Ramos (cell line): Measurements from ENCODE around the gene EGR2.
"Not testable (repeated sequence)": the region's sequence is repeated elsewhere in the genome, so short reads cannot be mapped to it uniquely, and the experiment has no call there.

Source experiments
- in situ Hi-C: fragments of 300-500 bp; cut with MboI; formaldehyde crosslinking; loops from one replicate; pipeline ENCODE4 v1.14.3; 2022; ENCODE audit warnings: low sequenced_read_pairs; ENCODE audit not compliant: unreplicated experiment

Gene EGR2

DNA sequence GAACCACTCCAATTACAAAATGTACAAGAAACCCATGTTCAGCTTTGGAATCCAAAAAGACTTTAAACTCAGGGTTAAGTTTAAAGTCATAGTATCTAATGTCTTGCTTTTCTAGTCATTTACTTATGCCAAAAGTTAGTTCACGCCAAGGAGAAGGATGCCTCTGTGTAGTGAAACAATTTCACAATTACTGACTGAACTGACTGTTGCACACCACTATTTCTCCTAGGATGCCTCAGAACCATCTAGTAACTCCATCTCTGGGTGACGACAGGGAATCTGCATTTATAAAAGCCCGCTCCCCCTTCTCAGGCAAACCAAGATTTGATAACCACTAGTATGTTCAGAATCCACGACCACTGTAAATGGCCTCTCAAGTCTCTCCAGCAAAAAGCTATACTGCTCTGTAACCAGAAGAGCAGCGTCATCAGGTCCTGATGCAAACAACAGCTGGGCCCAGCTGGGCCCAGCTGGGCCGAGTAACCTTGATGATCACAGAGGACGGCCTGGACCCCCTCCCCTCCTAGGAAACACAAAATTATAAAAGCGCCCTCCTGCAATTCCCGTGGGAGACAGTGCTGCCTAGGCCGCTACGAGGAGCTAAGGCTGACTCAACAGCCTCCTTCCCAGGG, 12.3 kb downstream of the EGR2 start:
- in situ Hi-C loops, result no loop called here

DNA sequence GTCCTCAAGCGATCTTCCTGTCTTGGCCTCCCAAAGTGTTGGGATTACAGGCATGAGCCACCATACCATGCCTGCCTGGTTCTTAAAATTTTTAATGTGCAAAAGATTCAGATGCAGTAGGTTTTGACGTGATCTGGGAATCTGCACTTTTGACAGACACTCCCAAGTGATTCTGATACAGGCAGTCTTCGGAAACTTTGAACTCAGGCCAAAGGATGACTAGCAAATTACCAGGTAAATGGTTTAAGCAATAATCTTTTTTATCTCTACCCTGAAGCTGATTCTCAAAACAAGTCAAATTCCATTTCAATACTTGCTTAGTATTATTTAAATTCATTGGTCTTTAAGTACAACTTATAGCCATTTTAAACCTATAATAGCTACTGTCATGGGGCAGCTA, 14.3 kb downstream of the EGR2 start:
- in situ Hi-C loops, result no loop called here

DNA sequence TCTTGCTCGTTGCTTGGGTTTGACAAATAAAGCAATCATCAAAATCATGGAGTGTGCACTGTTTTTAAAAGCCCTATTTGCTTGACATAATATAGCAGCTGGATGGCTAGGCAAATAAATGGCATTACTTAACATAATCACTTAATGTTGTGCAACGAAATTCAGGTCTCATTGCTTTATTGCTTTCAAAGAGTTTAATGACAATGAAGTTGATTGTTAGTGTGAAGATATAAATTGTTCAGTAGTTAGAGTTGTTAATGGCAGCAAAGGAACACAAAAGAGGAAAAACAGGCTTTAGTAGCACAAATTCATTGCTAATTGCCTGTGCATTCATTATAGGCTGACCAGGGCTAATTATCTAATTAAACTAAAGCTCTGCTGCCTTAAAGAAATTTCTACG, 19.3 kb downstream of the EGR2 start:
- in situ Hi-C loops, result no loop called here

DNA sequence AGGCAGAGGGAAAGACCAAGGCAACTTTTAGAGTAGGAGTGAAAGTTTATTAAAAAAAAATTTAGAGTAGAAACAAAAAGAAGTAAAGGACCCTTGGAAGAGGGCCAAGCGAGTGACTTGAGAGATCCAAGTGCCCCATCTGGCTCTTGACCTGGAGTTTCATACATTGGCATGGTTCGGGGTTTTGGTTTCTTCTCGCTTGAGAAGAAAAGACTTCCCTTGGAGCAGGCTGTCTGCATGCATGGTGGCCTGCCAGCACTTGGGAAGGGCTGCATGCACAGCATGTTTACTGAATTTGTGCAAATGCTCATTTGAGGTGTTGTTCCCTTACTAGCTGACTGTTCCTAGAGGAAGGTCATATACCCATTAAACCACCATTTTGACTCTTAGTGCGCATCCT, 20.4 kb downstream of the EGR2 start:
- in situ Hi-C loops, result no loop called here

DNA sequence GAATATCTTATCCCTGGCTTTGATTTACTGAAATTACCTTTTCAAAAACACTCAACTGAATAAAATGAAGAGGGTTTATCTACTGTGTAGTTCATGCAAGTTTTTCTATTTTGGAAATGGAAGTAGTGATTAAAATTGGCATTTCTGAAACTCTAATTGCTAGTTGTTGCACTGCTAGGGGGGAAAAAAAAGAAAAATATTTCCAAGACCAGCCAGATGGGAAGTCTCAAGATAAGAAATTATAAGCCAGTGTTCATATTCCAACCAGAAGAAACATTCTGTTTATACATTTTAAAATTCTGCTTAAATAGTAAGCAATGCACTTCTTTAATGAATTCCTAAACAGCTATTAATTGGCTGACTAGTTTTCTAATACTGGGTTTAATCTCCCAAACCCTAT, 21.1 kb downstream of the EGR2 start:
- in situ Hi-C loops, result no loop called here

DNA sequence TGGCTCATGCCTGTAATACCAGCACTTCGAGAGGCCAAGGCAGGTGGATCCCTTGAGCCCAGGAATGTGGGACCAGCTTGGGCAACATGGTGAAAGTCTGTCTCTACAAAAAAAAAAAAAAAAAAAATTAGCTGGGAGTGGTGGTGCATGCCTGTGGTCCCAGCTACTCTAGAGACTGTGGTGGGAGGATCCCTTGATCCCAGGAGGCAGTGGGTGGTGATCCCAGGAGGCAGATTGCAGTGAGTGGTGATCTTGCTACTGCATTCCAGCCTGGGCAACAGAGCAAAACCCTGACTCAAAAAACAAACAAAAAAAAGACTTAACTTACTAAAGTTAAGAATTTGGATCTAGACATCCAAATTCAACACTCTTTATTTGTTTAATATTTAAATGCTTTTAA, 21.9 kb downstream of the EGR2 start:
- in situ Hi-C loops, result no loop called here

DNA sequence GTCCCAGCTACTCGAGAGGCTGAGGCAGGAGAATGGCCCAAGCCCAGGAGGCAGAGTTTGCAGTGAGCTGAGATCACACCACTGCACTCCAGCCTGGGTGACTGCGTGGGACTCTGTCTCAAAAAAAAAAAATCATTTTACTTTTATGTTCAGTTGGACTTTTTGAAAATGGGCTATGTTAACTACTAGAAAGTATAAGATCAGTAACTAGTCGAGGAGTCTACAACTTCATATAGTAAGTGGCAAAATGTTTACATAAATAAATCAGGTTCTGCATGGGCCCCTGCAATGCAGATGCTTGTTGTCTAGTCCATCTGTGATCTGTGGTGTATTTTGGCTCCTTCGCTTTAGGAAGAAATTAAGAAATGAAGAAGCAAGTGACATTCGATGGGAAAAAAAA, 23.9 kb downstream of the EGR2 start:
- in situ Hi-C loops, result no loop called here

DNA sequence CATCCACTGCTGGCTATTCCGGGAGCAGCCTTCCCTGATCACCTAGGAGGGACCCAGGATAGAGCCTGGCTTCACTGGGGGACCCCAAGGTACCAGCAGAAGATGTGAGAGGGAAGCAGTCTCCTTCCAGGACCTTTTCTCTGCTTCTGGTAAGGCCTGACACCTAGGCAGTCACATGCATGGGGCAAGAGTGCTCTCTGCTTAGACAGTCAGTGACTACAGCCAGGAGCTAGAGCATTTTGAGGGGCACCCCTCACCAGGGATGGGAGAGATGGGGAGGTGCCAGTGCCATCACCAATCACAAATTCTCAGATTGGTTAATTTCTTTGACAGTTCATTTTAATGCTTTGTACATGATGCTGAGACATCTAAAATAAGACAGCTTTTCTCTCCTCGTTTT, 25.6 kb downstream of the EGR2 start:
- in situ Hi-C loops, result no loop called here

DNA sequence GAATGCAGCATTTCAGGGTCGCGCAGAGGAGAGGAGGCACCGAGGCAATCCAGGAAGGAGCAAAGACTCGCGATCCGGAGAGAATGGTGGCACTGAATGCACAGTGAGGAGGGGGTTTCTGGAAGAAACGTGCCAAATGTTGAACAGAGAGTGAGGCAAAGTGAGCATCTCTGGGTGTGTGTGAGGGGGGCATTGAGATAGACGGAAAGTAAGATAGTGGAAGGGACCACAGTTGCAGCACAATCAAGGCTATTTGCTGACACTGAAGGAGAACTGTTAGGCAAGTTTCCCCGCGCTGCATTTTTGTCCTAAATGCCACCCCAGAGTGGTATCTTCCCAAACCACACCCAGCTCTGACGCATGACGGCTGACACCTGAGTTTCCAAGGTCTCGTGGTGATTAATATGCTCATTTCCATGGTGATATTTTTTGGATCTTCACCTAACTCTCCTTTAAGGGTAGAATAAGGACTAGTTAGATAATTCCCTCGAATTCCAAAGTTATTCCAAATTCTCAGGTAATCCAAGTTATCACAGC, 26.1 kb downstream of the EGR2 start:
- in situ Hi-C loops, result no loop called here

DNA sequence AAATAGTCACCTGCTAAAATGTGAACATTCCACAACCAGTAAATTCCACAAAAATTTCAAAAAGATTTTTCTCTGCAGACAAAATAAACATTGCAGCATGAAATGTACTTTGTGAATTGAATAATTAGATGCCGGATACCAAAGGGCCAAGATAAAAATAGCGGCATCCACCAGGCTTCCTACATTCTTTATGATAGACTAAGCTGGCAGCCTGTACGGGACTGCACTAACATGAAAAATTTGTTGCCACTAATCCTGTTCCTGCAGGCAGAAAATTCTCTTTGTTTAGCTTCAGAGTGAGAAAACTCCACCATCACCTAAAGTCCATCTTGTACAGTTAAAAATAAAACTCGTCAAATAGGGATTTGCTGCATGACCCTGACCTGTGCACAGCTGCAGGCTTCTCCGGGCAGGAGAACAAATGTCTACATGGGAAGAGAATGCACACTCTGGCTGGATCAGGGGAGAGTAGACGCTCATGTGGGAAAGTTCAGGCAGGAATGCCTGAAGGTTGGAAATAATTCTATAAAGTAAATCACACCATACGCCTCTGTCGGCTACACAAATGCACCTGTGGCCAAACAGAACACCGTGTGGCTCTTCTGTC, 27.2 kb downstream of the EGR2 start:
- in situ Hi-C loops, result no loop called here

DNA sequence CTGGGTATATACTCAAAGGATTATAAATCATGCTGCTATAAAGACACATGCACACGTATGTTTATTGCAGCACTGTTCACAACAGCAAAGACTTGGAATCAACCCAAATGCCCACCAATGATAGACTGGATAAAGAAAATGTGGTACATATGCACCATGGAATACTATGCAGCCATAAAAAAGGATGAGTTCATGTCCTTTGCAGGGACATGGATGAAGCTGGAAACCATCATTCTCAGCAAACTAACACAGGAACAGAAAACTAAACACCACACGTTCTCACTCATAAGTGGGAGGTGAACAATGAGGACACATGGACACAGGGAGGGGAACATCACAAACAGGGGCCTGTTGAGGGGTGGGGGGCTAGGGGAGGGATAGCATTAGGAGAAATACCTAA, 27.9 kb downstream of the EGR2 start:
- in situ Hi-C loops, result not testable (repeated sequence)

DNA sequence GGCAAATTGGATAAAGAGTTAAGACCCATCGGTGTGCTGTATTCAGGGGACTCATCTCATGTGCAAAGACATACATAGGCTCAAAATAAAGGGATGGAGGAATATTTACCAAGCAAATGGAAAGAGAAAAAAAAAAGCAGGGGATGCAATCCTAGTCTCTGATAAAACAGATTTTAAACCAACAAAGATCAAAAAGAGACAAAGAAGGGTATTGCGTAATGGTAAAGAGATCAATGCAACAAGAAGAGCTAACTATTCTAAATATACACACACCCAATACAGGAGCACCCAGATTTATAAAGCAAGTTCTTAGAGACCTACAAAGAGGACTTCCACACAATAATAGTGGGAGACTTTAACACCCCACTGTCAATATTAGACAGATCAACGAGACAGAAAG, 31.6 kb downstream of the EGR2 start:
- in situ Hi-C loops, result not testable (repeated sequence)

DNA sequence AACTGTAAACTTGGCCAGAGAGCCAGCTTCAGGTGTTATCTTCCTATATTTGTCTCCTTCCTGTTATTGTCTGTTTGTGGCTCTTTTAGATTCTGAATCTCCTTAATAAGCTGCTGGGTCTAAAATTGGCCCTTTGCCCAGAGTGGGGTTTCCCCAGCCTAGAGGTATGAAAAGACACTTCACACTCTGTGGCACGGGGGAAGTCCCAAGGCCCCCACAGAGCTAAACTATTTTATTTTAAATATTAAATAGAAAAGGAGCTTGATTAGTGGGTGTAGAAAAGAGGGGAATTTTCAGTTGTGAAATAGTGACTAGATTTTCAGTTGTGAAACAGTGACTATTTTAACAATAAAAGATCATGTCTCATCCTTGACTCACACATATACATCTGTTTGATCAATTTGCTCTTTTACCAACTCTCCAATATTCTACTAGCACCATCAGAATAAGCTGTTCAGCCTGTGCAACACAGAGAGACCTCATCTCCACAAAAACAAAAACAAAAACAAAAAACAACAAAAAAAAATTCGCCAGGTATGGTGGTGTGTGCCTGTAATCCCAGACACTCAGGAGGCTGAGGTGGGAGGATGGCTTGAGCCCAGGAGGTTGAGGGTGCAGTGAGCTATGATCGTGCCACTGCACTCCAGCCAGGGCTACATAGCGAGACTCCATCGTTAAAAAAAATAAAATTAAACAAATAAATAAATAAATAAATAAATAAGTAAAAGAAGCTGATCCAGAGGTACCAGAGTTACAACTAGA, 36.5 kb downstream of the EGR2 start:
- in situ Hi-C loops, result no loop called here

DNA sequence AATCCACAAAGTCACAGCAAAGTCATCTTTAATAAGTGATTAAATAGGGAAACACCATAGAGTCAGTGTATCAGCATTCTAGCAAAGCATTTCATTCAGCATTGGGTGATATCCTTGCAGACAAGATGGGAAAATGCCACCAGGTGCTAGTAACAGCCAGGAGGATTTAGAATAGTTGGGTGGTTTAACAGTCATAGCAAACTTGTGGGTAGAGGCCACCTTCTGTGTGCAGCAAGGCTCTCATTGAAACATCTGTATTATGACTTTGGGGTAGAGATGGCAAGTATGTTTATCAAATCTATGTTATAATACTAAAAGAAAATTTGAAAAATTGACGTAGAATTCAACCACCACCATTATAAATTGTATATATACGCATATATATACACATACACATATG, 38.0 kb downstream of the EGR2 start:
- in situ Hi-C loops, result no loop called here

DNA sequence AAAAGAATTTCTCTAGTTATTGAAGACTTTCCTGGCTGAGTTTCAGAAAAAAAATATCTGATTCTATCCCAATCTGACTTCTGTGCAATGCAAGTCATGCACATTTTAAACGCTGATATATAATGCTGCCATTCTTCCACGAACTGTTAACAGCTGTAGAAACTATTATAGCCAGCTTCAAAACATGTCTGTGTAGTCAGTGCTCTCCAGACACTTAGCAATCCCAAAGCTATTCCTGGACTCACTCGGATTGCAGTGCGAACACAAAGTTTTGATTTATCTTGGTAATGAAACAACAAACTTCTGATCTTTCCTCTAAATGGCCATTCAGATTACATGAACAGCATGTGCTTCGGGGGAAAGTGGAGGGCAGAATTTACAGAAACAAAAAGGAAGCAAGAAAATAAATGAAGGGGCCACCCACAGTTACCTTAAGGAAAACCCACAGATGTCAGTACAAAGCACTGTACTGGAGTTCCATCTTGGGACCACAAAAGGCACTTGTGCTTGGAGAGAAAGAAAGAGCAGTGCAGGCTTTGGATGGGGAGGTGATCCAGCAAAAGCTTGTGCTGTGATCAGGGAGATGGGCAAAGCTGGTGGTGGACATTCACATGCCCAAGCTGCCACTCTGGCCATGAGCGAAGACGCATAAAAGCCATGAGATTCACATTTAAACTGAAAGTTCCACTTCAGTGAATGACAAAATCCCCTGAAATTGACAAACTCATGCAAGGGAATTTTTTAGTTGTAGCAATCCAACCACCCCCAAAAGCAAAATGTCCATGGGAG, 43.8 kb downstream of the EGR2 start:
- in situ Hi-C loops, result no loop called here

DNA sequence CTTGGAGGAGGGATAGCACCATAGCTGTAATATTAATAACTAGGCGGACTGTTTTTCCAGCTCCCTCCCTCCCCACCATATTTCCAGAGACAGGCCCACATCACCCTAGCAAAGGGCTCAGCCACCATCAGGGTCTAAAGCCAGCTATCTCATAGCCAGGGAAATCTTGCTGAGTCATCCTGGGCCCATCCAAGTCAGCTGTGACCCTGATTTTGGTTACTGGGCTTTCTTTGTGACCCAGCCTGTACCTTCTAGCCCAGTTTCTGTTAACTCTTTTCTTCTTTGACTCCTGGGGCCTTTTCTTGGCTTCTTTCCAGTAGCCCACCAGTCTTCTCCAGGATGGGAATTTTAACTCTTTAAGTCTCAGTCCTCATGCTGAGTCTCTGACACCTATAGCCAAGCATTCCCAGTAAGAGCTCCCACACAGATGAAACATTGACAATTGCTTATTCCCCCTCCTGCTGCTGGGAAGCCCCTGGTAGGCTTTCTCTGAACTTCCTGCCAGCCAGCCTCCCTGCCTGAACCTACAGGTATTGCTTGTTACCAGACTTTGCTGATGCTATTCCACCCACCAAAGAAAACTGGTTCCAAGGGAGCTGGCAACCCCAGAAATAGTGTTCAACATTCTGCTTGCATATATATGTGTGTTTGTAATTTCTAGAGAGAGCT, 46.5 kb downstream of the EGR2 start:
- in situ Hi-C loops, result no loop called here

DNA sequence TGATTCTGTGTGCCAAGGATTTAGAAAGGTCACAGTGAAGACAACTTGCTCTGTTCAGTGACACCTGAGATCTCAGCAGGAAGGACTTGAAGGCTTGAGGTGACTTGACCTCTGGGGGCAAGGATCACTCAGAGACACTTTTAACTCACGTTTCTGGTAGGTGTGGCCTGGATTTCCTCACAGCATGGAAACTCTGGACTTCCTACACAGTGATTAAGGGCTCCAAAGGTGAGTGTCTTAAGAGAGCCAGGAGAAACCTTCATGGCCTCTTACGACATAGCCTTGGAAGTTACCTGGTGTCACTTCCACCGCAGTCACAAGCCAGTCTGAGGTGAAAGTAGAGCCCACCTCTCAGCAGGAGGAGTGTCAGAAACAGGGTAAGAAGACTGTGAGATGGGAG, 49.8 kb downstream of the EGR2 start:
- in situ Hi-C loops, result no loop called here

DNA sequence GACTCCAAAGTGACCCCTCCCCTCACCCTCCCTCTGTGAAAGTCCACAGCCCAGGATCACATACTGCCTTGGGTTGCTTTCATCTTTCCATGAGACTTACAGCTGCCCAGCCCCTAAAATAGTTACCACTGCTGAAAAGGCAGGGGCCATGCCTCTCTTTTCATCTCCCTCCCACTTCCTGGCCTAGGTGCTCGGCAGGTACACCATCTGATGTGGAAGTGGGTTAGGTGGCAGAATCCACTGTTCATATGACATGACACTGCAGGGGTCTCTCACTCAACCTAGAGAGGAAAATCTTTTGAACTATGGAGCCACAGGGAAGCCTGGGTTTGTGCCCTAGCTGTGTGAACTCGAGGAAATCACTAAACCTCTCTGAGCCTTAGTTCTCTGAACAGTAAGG, 50.4 kb downstream of the EGR2 start:
- in situ Hi-C loops, result no loop called here

DNA sequence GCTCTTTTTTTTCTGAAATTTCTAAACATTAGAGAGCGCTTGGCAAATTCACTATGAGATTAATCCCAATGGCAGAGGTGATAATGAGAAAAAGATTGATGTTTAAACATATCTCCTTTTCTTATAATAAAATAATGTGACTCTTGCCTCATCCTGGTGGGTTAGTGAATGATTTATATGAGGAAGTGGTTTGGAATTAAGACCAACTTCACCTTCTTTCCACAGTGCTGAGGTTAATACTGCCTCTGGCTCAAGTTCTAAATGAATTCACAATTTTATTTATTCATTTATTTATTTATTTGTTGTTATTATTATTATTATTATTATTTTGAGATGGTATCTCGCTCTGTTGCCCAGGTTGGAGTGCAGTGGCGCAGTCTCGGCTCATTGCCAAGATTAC, 52.2 kb downstream of the EGR2 start:
- in situ Hi-C loops, result no loop called here

DNA sequence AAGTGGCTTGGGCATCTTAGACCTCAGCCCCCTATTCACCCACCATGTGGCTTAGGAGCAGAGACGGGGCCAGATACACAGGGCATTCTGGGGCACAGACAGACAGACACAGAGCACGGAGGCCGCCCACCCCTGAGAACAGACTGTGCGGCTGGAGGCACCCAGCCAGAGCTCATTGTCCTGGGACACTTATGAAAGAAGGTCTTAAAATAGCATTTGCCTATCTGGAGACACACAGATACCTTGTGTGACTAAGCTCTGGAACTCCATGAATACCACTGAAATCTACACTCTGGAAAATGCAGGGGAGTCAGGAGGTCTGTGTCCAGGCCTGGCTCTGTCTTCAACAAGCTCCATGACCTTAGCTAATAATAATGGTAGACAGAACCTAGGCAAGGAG, 53.0 kb downstream of the EGR2 start:
- in situ Hi-C loops, result no loop called here
